Adrenal gland (tissue), 5 donors: ENCODE measurements around the gene DCAF11.

Experiments
- POLR2A ChIP-seq, 2 donors: fragments of 450-650 bp; IDR thresholded peaks; one replicate each; pipeline ENCODE4 v1.6.1; 2017; ENCODE audit warnings: antibody characterized with exemption in 2 of 2, mild to moderate bottlenecking in 2 of 2, moderate library complexity in 1 of 2
- TF ChIP-seq, protein P1 (sequence below), 6 experiments: fragments of 450-650 bp in 4 of 6; fragments of 200-600 bp in 2 of 6; sonication (generic) in 1 of 6; IDR thresholded peaks; 1 replicate in 5 of 6; 2 replicates in 1 of 6; pipeline versions ENCODE4 v1.5.1 to v1.8.0; 2016 to 2021; ENCODE audit warnings: antibody characterized with exemption in 6 of 6, mild to moderate bottlenecking in 2 of 6, moderate library complexity in 1 of 6
- donor health status: DM: no; HTN: no; CAD: no.

DNA sequence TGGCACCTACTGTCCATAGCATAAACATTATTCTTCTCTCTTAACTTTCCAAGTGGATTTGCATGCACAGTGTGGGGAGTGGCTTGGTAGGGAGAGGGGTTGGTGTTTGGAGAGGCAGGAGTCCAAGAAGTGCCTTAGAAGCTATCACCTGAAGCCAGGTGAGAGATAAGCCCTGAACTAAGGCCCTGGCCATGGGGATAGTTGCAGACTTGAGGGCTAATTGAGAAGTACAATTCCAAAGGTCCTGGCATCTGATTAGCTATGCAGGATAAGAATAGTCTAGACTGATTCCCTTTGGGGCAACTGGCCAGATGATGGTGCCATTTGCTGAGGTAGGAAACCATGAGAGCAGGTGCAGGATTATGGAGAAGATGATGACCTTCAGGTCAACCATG lies 22.5 kb upstream of the DCAF11 start:
- TF ChIP-seq, protein P1, sequence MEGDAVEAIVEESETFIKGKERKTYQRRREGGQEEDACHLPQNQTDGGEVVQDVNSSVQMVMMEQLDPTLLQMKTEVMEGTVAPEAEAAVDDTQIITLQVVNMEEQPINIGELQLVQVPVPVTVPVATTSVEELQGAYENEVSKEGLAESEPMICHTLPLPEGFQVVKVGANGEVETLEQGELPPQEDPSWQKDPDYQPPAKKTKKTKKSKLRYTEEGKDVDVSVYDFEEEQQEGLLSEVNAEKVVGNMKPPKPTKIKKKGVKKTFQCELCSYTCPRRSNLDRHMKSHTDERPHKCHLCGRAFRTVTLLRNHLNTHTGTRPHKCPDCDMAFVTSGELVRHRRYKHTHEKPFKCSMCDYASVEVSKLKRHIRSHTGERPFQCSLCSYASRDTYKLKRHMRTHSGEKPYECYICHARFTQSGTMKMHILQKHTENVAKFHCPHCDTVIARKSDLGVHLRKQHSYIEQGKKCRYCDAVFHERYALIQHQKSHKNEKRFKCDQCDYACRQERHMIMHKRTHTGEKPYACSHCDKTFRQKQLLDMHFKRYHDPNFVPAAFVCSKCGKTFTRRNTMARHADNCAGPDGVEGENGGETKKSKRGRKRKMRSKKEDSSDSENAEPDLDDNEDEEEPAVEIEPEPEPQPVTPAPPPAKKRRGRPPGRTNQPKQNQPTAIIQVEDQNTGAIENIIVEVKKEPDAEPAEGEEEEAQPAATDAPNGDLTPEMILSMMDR (IDR thresholded peaks at IDR 0.05): no peak
- TF ChIP-seq POLR2A (IDR thresholded peaks at IDR 0.05): no peak
